Neural progenitor cell (in vitro differentiated cells): ENCODE measurements around the gene ATP11C. TPM values are rescaled to one million over a fixed set of nuclear protein-coding genes. Genes with fewer than 3 reads are reported as not detected.
A peak's percentile ranks its signal among the peaks of the same experiment; 100 is the strongest.

Experiments
- DNase-seq: peaks from one replicate; pipeline ENCODE4 v3.0.0-alpha.2; 2016; ENCODE audit warnings: low spot score
- H2AFZ ChIP-seq: fragments of 200-600 bp; sonication (generic); replicated peaks from 2 replicates; pipeline ENCODE4 v1.6.1; 2016; ENCODE audit warnings: antibody characterized with exemption
- H3F3A ChIP-seq: fragments of 200-600 bp; sonication (generic); 2 replicates; pipeline ENCODE4 v1.6.1; 2016; ENCODE audit warnings: antibody characterized with exemption, low read depth
- H3K27ac ChIP-seq: fragments of 200-600 bp; sonication (generic); 2 replicates; pipeline ENCODE4 v1.5.1; 2016; ENCODE audit warnings: mild to moderate bottlenecking
- H3K27me3 ChIP-seq: fragments of 200-600 bp; sonication (generic); 2 replicates; pipeline ENCODE4 v1.6.1; 2016; ENCODE audit warnings: mild to moderate bottlenecking, moderate library complexity
- H3K36me3 ChIP-seq: fragments of 200-600 bp; sonication (generic); 2 replicates; pipeline ENCODE4 v1.5.1; 2016
- H3K4me1 ChIP-seq: fragments of 200-600 bp; sonication (generic); 2 replicates; pipeline ENCODE4 v1.6.1; 2016; ENCODE audit warnings: mixed run types
- H3K4me2 ChIP-seq: fragments of 200-600 bp; sonication (generic); 2 replicates; pipeline ENCODE4 v1.6.1; 2016
- H3K4me3 ChIP-seq: fragments of 200-600 bp; sonication (generic); 2 replicates; pipeline ENCODE4 v1.5.1; 2016
- H3K79me2 ChIP-seq: fragments of 200-600 bp; sonication (generic); 2 replicates; pipeline ENCODE4 v1.6.1; 2016; ENCODE audit warnings: low read depth
- H3K9ac ChIP-seq: fragments of 200-600 bp; sonication (generic); 2 replicates; pipeline ENCODE4 v1.6.1; 2016
- H3K9me3 ChIP-seq: fragments of 200-600 bp; sonication (generic); 2 replicates; pipeline ENCODE4 v1.5.1; 2016; ENCODE audit warnings: low read depth
- H4K20me1 ChIP-seq: fragments of 200-600 bp; sonication (generic); 2 replicates; pipeline ENCODE4 v1.6.1; 2016; ENCODE audit warnings: low read depth
- H3K27ac Mint-ChIP-seq: 3 replicates; pipeline ENCODE4 v1.8.0; 2021; ENCODE audit warnings: mixed read lengths
- H3K27me3 Mint-ChIP-seq: 2 replicates; pipeline ENCODE4 v1.8.0; 2022; ENCODE audit warnings: low read depth, mild to moderate bottlenecking, inconsistent platforms, moderate library complexity, mixed read lengths; ENCODE audit not compliant: insufficient read depth
- H3K36me3 Mint-ChIP-seq: 3 replicates; pipeline ENCODE4 v1.8.0; 2021; ENCODE audit warnings: mixed read lengths
- H3K4me1 Mint-ChIP-seq: 3 replicates; pipeline ENCODE4 v1.8.0; 2021; ENCODE audit warnings: mixed read lengths
- H3K4me3 Mint-ChIP-seq: 3 replicates; pipeline ENCODE4 v1.8.0; 2021; ENCODE audit warnings: mild to moderate bottlenecking, moderate library complexity, mixed read lengths
- H3K9me3 Mint-ChIP-seq: 3 replicates; pipeline ENCODE4 v1.8.0; 2020; ENCODE audit warnings: mixed read lengths
- CTCF ChIP-seq: fragments of 200-600 bp; sonication (generic); IDR thresholded peaks from 2 replicates; pipeline ENCODE4 v1.5.1; 2017; ENCODE audit warnings: antibody characterized with exemption, mild to moderate bottlenecking
- EZH2 ChIP-seq: fragments of 200-600 bp; sonication (generic); IDR thresholded peaks from 2 replicates; pipeline ENCODE4 v1.6.1; 2017; ENCODE audit warnings: antibody characterized with exemption, mild to moderate bottlenecking, moderate library complexity
- EZH2phosphoT487 ChIP-seq: fragments of 200-600 bp; sonication (generic); IDR thresholded peaks from 2 replicates; pipeline ENCODE4 v1.6.1; 2017; ENCODE audit warnings: antibody characterized with exemption
- total RNA-seq: library from RNA; depleted of rRNA; stranded (reverse); fragments of >200 nt; gene quantifications from 2 replicates; pipeline ENCODE4 v1.2.3, GENCODE V29; 2015; ENCODE audit warnings: low replicate concordance

The ATP11C gene
- total RNA-seq = 43.6 and 68.0 TPM in 2 replicates

- Histone ChIP-seq H3K36me3 (no peaks in the 10 kb centered on the region), H3K27me3 (no peaks in the 10 kb centered on the region), H3K27ac (peak within 1 kb of the TSS; percentile 53), H2AFZ (peak within 1 kb of the TSS; percentile 83), H3K79me2 (peaks cover 37% of the 10 kb centered on the region), H3K4me3 (peak within 1 kb of the TSS; percentile 79), H3K4me2 (peak within 1 kb of the TSS; percentile 83), H3K4me1 (peaks cover 5% of the 10 kb centered on the region), H3K9me3 (no peaks in the 10 kb centered on the region), H3K9ac (no peak within 1 kb of the TSS), H3F3A (peaks cover 8% of the 10 kb centered on the region), H4K20me1 (peaks cover 23% of the 10 kb centered on the region)
- Mint-ChIP-seq H3K36me3 (no peaks in the 10 kb centered on the region), H3K4me3 (peak within 1 kb of the TSS; percentile 91), H3K4me1 (peaks cover 36% of the 10 kb centered on the region), H3K27ac (peak within 1 kb of the TSS; percentile 93), H3K27me3 (peaks cover 7% of the 10 kb centered on the region), H3K9me3 (no peaks in the 10 kb centered on the region)
- TF ChIP-seq EZH2 (no peak), CTCF (peak; percentile 7)
- peak; percentile 88 for DNase-seq
These were observed at the start of gene ATP11C for GRCh38 chrX:139932901-139933796. TSS of gene ATP11C (minus strand) at chrX:139933053. CDS start at chrX:139932042, 1,011 bp downstream.

GRCh38 chrX:139974471-139974870 lies 41.6 kb upstream of the ATP11C start:
- Histone ChIP-seq H3F3A (no peaks in the 10 kb centered on the region), H3K4me2 (no peak overlapping the region), H3K9ac (no peak overlapping the region), H3K27me3 (peaks cover 15% of the 10 kb centered on the region), H3K79me2 (no peaks in the 10 kb centered on the region), H3K9me3 (no peaks in the 10 kb centered on the region), H3K27ac (no peak overlapping the region), H4K20me1 (no peaks in the 10 kb centered on the region), H3K4me3 (no peak overlapping the region), H3K36me3 (no peaks in the 10 kb centered on the region), H3K4me1 (no peaks in the 10 kb centered on the region), H2AFZ (no peak overlapping the region)
- Mint-ChIP-seq H3K27ac (no peak overlapping the region), H3K4me3 (no peak overlapping the region), H3K9me3 (no peaks in the 10 kb centered on the region), H3K27me3 (peaks cover 7% of the 10 kb centered on the region), H3K36me3 (no peaks in the 10 kb centered on the region), H3K4me1 (no peaks in the 10 kb centered on the region)
- no peak for DNase-seq
- TF ChIP-seq EZH2phosphoT487 (no peak), EZH2 (no peak), CTCF (no peak)

- Histone ChIP-seq H2AFZ (no peak overlapping the region), H3K79me2 (no peaks in the 10 kb centered on the region), H3K4me1 (no peaks in the 10 kb centered on the region), H3K4me3 (no peak overlapping the region), H3K9me3 (no peaks in the 10 kb centered on the region), H3K4me2 (no peak overlapping the region), H3K27ac (no peak overlapping the region), H3K9ac (no peak overlapping the region), H3K27me3 (peaks cover 15% of the 10 kb centered on the region), H3F3A (no peaks in the 10 kb centered on the region), H4K20me1 (no peaks in the 10 kb centered on the region), H3K36me3 (no peaks in the 10 kb centered on the region)
- H3K9me3 Mint-ChIP-seq = no peaks in the 10 kb centered on the region
- no peak overlapping the region for H3K4me3 Mint-ChIP-seq
- no peaks in the 10 kb centered on the region for H3K4me1 Mint-ChIP-seq
- H3K27me3 Mint-ChIP-seq = peaks cover 8% of the 10 kb centered on the region
- no peak for DNase-seq
- no peaks in the 10 kb centered on the region for H3K36me3 Mint-ChIP-seq
- TF ChIP-seq CTCF (no peak), EZH2phosphoT487 (no peak), EZH2 (no peak)
- H3K27ac Mint-ChIP-seq = no peak overlapping the region
These were observed 40.1 kb upstream of the ATP11C start for GRCh38 chrX:139972629-139973624.
